Parathyroid adenoma (tissue), 2 donors: ENCODE measurements around the gene FOXJ1.

Experiments used
- H2AFZ ChIP-seq: fragments of 300-600 bp; sonication (generic); one replicate; pipeline ENCODE4 v1.7.0; 2017; ENCODE audit warnings: antibody characterized with exemption, mild to moderate bottlenecking
- H3K27ac ChIP-seq: fragments of 300-600 bp; sonication (generic); one replicate; pipeline ENCODE4 v1.7.0; 2017
- H3K27me3 ChIP-seq: fragments of 300-600 bp; sonication (generic); one replicate; pipeline ENCODE4 v1.7.0; 2017; ENCODE audit warnings: low read length; ENCODE audit not compliant: control insufficient read depth, insufficient read depth
- H3K36me3 ChIP-seq: fragments of 300-600 bp; sonication (generic); one replicate; pipeline ENCODE4 v1.7.0; 2017; ENCODE audit warnings: low read length; ENCODE audit not compliant: control insufficient read depth, insufficient read depth
- H3K4me1 ChIP-seq: fragments of 300-600 bp; sonication (generic); one replicate; pipeline ENCODE4 v1.7.0; 2017; ENCODE audit warnings: control low read depth
- H3K4me2 ChIP-seq: fragments of 300-600 bp; sonication (generic); one replicate; pipeline ENCODE4 v1.7.0; 2017; ENCODE audit warnings: low read length
- H3K4me3 ChIP-seq: fragments of 300-600 bp; sonication (generic); one replicate; pipeline ENCODE4 v1.7.0; 2017; ENCODE audit warnings: low read depth, low read length
- H3K79me2 ChIP-seq: fragments of 300-600 bp; sonication (generic); one replicate; pipeline ENCODE4 v1.7.0; 2017; ENCODE audit warnings: control low read depth
- H3K9ac ChIP-seq: fragments of 300-600 bp; sonication (generic); one replicate; pipeline ENCODE4 v1.7.0; 2017; ENCODE audit warnings: mild to moderate bottlenecking
- H3K9me3 ChIP-seq: fragments of 300-600 bp; sonication (generic); one replicate; pipeline ENCODE4 v1.7.0; 2017; ENCODE audit warnings: low read length; ENCODE audit not compliant: control insufficient read depth
- CTCF ChIP-seq: fragments of 300-600 bp; sonication (generic); IDR thresholded peaks from one replicate; pipeline ENCODE4 v1.7.0; 2017; ENCODE audit warnings: antibody characterized with exemption, mild to moderate bottlenecking
- donor health status: primary hyperparathyroidism.

The FOXJ1 gene

GRCh38 chr17:76121932-76122430, 19.1 kb downstream of the FOXJ1 start:
- no peak for TF ChIP-seq CTCF
- no peaks in the 10 kb centered on the region for H3K4me1 ChIP-seq
- H3K27ac ChIP-seq: no peak overlapping the region
- no peak overlapping the region for H3K4me3 ChIP-seq
- no peaks in the 10 kb centered on the region for H3K9me3 ChIP-seq
- no peaks in the 10 kb centered on the region for H3K27me3 ChIP-seq
- H3K79me2 ChIP-seq: no peaks in the 10 kb centered on the region
- H2AFZ ChIP-seq: peak overlapping the region; percentile 95
- H3K4me2 ChIP-seq: peak overlapping the region; percentile 61
- no peak overlapping the region for H3K9ac ChIP-seq
- no peaks in the 10 kb centered on the region for H3K36me3 ChIP-seq

- Histone ChIP-seq H3K4me2 (no peak overlapping the region), H3K4me1 (no peaks in the 10 kb centered on the region), H3K9ac (no peak overlapping the region), H3K4me3 (no peak overlapping the region), H3K27me3 (no peaks in the 10 kb centered on the region), H3K79me2 (no peaks in the 10 kb centered on the region), H3K27ac (no peak overlapping the region), H3K36me3 (no peaks in the 10 kb centered on the region), H3K9me3 (no peaks in the 10 kb centered on the region), H2AFZ (no peak overlapping the region)
- TF ChIP-seq CTCF: no peak
These were observed 20.4 kb downstream of the FOXJ1 start for GRCh38 chr17:76120658-76121008.

GRCh38 chr17:76119409-76120371, 21.4 kb downstream of the FOXJ1 start:
- Histone ChIP-seq H2AFZ (no peak overlapping the region), H3K27ac (no peak overlapping the region), H3K4me3 (no peak overlapping the region), H3K27me3 (no peaks in the 10 kb centered on the region), H3K36me3 (no peaks in the 10 kb centered on the region), H3K9ac (no peak overlapping the region), H3K4me1 (no peaks in the 10 kb centered on the region), H3K4me2 (no peak overlapping the region), H3K9me3 (no peaks in the 10 kb centered on the region), H3K79me2 (no peaks in the 10 kb centered on the region)
- no peak for TF ChIP-seq CTCF

- Histone ChIP-seq H3K4me1 (no peaks in the 10 kb centered on the region), H2AFZ (no peak overlapping the region), H3K4me3 (no peak overlapping the region), H3K4me2 (no peak overlapping the region), H3K9ac (no peak overlapping the region), H3K9me3 (no peaks in the 10 kb centered on the region), H3K27ac (no peak overlapping the region), H3K79me2 (no peaks in the 10 kb centered on the region), H3K27me3 (no peaks in the 10 kb centered on the region), H3K36me3 (no peaks in the 10 kb centered on the region)
- TF ChIP-seq CTCF: no peak
These were observed 25.8 kb downstream of the FOXJ1 start for GRCh38 chr17:76115138-76115754.
